Inferior parietal cortex (tissue), 1 donor: ENCODE data around the gene ZNF311.
"Not testable (repeated sequence)": the region's sequence is repeated elsewhere in the genome, so short reads cannot be mapped to it uniquely, and the experiment has no call there.

Experiments
- DNase-seq: peaks from one replicate; pipeline ENCODE4 v3.0.0-alpha.2; 2016; ENCODE audit errors: extremely low spot score

ZNF311 gene

DNA sequence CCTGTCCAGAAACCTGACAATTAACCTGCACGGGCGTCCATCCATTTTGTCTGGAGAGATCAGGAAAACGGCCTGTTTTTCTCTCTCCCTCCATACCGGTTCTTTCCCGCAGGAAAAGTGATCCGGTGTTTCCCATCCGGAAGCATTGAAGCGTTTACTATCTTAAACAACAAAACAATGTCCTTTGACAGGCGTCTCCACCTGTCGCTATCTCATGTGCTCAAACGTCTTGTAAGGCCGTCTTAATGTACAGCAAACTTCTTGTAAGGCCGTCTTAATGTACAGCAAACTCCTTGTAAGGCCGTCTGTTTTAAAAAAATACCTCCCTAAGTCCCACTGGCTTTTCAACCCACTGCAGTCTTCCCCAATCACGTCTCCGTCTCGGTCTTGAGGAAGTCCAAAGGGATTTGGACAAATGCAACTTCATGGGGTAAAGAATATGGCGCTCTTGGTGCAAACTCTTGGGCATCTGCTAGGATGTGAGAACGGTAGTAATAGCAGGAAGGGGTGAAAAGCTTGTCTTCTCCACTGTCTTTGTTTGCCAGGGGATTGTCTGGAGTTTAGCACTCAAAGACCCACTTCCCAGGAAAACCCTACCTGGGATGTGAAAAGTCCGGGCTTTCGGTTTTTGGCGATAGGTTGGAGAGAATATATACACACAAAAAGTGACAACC is 51.4 kb downstream of the ZNF311 start:
- DNase-seq, result no peak

DNA sequence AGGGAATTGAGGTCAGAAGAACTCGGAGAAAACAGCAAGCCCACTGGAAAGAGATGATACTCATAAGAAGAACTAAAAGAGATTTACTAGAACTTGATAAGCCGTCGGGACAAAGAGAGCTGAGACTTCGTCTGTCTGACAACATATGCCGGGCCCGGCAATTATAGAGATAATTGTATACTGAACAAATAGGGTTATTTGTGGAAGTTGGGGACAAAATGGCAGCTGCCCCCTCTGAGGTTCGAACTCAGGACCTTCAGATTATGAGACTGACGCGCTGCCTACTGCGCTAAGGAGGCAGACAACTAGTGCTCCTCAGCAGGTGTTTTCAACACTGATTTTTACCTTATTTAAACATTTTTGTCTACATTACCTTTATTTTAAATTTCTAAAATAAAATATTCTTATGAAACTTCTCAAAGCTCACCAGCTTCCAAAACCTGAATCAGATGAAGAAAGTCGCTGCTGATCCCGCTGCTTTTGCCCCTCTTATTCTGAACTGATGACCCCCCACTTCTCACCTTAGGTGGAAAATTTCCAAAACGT is 52.0 kb downstream of the ZNF311 start:
- DNase-seq, result peak; percentile 65

DNA sequence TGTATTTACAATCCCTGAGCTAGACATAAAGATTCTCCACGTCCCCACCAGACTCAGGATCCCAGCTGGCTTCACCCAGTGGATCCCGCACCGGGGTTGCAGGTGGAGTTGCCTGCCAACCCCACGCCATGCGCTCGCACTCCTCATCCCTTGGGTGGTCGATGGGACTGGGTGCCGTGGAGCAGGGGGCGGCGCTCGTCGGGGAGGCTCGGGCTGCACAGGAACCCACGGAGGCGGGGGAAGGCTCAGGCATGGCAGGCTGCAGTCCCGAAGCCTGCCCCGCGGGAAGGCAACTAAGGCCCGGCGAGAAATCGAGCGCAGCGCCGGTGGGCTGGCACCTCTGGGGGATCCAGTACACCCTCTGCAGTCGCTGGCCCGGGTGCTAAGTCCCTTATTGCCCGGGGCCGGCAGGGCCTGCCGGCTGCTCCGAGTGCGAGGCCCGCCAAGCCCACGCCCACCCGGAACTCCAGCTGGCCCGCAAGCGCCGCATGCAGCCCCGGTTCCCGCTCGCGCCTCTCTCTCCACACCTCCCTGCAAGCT is 55.4 kb downstream of the ZNF311 start:
- DNase-seq, result not testable (repeated sequence)

DNA sequence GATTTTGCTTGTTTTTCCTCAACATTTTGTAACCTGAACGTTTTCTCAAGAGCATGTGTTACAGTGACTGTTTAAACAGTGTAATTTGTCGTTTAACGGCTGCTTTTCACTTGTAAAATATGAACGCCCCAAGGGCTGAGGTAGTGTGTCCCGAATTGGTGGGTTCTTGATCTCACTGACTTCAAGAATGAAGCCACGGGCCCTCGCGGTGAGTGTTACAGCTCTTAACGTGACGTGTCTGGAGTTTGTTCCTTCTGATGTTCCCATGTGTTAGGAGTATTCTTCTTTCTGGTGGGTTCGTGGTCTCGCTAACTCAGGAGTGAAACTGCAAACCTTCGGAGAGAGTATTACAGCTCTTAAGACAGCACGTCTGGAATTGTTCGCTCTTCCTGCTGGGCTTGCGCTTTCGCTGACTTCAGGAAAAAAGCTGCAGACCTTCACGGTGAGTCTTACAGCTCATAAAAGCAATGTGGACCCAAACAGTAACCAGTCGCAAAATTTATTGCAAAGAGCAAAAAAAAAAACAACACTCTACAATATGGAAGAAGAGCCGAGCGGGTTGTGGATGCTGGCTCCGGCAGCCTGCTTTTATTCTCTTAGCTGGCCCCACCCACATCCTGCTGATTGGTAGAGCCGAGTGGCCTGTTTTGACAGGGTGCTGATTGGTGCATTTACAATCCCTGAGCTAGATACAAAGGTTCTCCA is 56.2 kb downstream of the ZNF311 start:
- DNase-seq, result no peak

DNA sequence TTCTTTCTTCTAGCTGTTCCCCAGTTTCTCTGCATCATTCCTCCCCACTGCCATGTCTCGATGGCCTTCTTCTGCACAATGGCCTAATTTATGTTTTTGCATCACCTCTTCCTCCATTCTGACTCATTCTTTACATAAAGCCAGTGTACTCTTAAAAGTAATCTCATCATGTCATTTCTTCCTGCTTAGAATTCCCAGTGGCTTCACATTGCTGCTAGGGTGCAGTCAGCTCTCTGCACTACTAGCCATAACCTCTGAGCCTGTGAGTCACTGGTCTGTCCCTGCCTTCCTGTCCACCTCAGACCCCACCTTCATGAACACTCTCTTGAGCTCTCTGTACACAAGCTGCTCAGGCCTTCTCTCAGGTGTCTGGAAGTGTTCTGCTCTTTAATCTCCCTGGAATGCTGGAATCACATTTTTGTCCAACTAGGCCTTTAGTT is 57.3 kb downstream of the ZNF311 start:
- no peak for DNase-seq

DNA sequence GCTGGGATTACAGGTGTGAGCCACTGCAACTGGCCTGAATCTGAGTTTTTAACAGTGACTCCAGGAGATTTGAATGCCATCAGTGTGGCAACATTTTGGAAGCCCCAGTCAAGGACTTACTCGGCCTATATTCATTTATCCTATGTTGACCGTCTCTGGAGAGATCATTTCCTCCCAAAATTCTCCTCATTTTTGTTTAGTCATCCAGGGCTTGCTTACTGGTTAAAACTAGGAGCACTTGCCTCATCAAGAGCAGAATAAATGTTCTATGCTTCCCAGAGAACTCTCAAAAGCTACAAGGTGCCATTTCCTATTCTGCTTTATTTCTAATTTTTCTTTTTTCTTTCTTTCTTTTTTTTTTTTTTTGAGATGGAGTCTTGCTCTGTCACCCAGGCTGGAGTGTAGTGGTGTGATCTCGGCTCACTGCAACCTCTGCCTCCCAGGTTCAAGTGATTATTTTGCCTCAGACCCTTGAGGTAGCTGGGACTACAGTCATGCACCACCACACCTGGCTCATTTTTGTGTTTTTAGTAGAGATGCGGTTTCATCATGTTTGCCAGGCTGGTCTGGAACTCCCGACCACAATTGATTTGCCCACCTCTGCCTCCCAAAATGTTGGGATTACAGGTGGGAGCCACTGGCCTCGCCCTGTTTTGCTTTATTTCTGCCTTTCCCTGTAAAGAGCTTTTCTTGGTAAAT is 57.9 kb downstream of the ZNF311 start:
- no peak for DNase-seq

DNA sequence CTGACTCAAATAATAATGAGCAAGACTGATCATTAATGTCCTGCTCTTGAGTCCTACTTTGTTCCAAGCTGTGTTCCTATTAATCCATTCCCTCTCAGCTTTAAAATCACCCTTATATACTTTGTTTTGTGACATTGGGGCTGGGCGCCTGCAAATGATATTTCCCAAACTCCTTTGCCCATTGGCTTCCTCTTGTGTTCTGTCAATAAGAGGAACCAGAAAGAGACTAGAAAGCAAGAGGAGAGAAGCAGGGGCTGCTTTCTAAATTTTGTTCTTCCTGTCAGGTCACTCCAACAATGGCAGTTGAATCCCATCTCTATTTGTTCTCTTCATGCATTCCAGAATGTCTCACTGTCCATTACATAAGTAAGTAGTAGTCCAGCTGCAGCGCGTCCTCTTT is 59.8 kb downstream of the ZNF311 start:
- no peak for DNase-seq
